ENCODE results near the gene FUT3. TPM values are rescaled to one million over a fixed set of nuclear protein-coding genes. Genes with fewer than 3 reads are reported as not detected.

Gene FUT3
- polyA plus RNA-seq, 3 donors, result not detected

- Histone ChIP-seq H3K79me2 (ENCODE audit: insufficient read depth, low read length) (no peaks in the 10 kb centered on the region), H3K4me1 (ENCODE audit: control insufficient read depth in 1 of 2, insufficient read depth in 2 of 2, low read length in 2 of 2) (peaks cover 2% of the 10 kb centered on the region in 2 donors), H3K9me3 (replicated peaks in 1 of 2; ENCODE audit: control insufficient read depth in 1 of 2, insufficient read depth in 1 of 2, low read length in 2 of 2) (peaks cover 5 to 17% of the 10 kb centered on the region in 2 donors), H3K27ac (ENCODE audit: low read depth in 1 of 2, low read length in 2 of 2) (no peak overlapping the region), H2AFZ (ENCODE audit: insufficient read depth, low read depth, low read length, poor library complexity, severe bottlenecking) (no peak overlapping the region), H3K4me3 (replicated peaks in 1 of 3; ENCODE audit: low read depth in 2 of 3, low read length in 3 of 3) (no peak overlapping the region), H4K20me1 (ENCODE audit: insufficient read depth, low read length) (no peaks in the 10 kb centered on the region), H3K9ac (ENCODE audit: insufficient read depth, low read length, poor library complexity, severe bottlenecking) (no peak overlapping the region), H3K4me2 (replicated peaks; ENCODE audit: extremely low read depth, low read length, poor library complexity, severe bottlenecking) (no peak overlapping the region), H3K36me3 (replicated peaks in 1 of 2; ENCODE audit: control insufficient read depth in 1 of 2, insufficient read depth in 2 of 2, low read length in 2 of 2) (no peaks in the 10 kb centered on the region), H3K27me3 (ENCODE audit: control insufficient read depth in 2 of 2, insufficient read depth in 2 of 2, low read length in 2 of 2) (peaks cover 6 to 22% of the 10 kb centered on the region in 2 donors)
- no peak for TF ChIP-seq CTCF (IDR thresholded peaks at IDR 0.05)
- peaks cover 0 to 2% of the 10 kb centered on the region in 2 donors for H3K36me3 Mint-ChIP-seq
- H3K9me3 Mint-ChIP-seq, result peaks cover 0 to 15% (median 10%) of the 10 kb centered on the region in 7 donors
- intact Hi-C loops (cut with micrococcal nuclease), result loop anchor here in 1 of 2 donors (5.0 to 10.0 kb wide), 2 partner anchors 83 to 215 kb away; no protein-coding TSS in a partner anchor
- no peak overlapping the region for H3K4me3 Mint-ChIP-seq
- H3K4me1 Mint-ChIP-seq, result peaks cover 9% of the 10 kb centered on the region
- H3K27me3 Mint-ChIP-seq (ENCODE audit: low read depth in 3 of 3), result peaks cover 23 to 33% (median 31%) of the 10 kb centered on the region in 3 donors
- no peak overlapping the region for H3K27ac Mint-ChIP-seq
- DNase-seq, result no peak
- WGBS (ENCODE audit: insufficient coverage), result 88% methylated on average over 9 of the region's 10 CpGs
Observed at GRCh38 chr19:5809469-5809868, 41.8 kb downstream of the FUT3 start.

- H3K9me3 Mint-ChIP-seq, result peaks cover 0 to 19% (median 12%) of the 10 kb centered on the region in 7 donors
- H3K4me1 Mint-ChIP-seq, result peaks cover 13% of the 10 kb centered on the region
- H3K9me3 ChIP-seq (replicated peaks in 1 of 2; ENCODE audit: control insufficient read depth in 1 of 2, insufficient read depth in 1 of 2, low read length in 2 of 2), result peaks cover 9 to 17% of the 10 kb centered on the region in 2 donors
- WGBS (ENCODE audit: insufficient coverage), result 55% methylated on average over 7 of the region's 9 CpGs
- peaks cover 27 to 35% (median 35%) of the 10 kb centered on the region in 3 donors for H3K27me3 Mint-ChIP-seq (ENCODE audit: low read depth in 3 of 3)
- no peaks in the 10 kb centered on the region for H3K79me2 ChIP-seq (ENCODE audit: insufficient read depth, low read length)
- no peak overlapping the region for H2AFZ ChIP-seq (ENCODE audit: insufficient read depth, low read depth, low read length, poor library complexity, severe bottlenecking)
- DNase-seq, result no peak
- H3K27ac ChIP-seq (ENCODE audit: low read depth in 1 of 2, low read length in 2 of 2), result no peak overlapping the region
- H4K20me1 ChIP-seq (ENCODE audit: insufficient read depth, low read length), result no peaks in the 10 kb centered on the region
- H3K4me2 ChIP-seq (replicated peaks; ENCODE audit: extremely low read depth, low read length, poor library complexity, severe bottlenecking), result no peak overlapping the region
- H3K4me1 ChIP-seq (ENCODE audit: control insufficient read depth in 1 of 2, insufficient read depth in 2 of 2, low read length in 2 of 2), result peaks cover 6 to 7% of the 10 kb centered on the region in 2 donors
- no peak overlapping the region for H3K4me3 Mint-ChIP-seq
- no peak for TF ChIP-seq CTCF (IDR thresholded peaks at IDR 0.05)
- intact Hi-C loops (cut with micrococcal nuclease), result loop anchor here in 1 of 2 donors (5.0 to 10.0 kb wide), 2 partner anchors 83 to 216 kb away; no protein-coding TSS in a partner anchor
- H3K36me3 Mint-ChIP-seq, result peaks cover 0 to 6% of the 10 kb centered on the region in 2 donors
- peak overlapping the region in 1 of 7 donors; percentile 46 for H3K27ac Mint-ChIP-seq
- no peak overlapping the region for H3K9ac ChIP-seq (ENCODE audit: insufficient read depth, low read length, poor library complexity, severe bottlenecking)
- peaks cover 10 to 26% of the 10 kb centered on the region in 2 donors for H3K27me3 ChIP-seq (ENCODE audit: control insufficient read depth in 2 of 2, insufficient read depth in 2 of 2, low read length in 2 of 2)
- H3K36me3 ChIP-seq (replicated peaks in 1 of 2; ENCODE audit: control insufficient read depth in 1 of 2, insufficient read depth in 2 of 2, low read length in 2 of 2), result no peaks in the 10 kb centered on the region
- H3K4me3 ChIP-seq (replicated peaks in 1 of 3; ENCODE audit: low read depth in 2 of 3, low read length in 3 of 3), result no peak overlapping the region
Observed at GRCh38 chr19:5809053-5809452, 42.2 kb downstream of the FUT3 start.
